Right lobe of liver (tissue), 4 donors: ENCODE data around the gene CORO2A.

Experiments
- POLR2A ChIP-seq: fragments of 450-650 bp; IDR thresholded peaks from one replicate; pipeline ENCODE4 v1.6.1; 2017; ENCODE audit warnings: antibody characterized with exemption, mild to moderate bottlenecking
- TF ChIP-seq, protein P1 (sequence below), 4 donors: fragments of 200-600 bp in 3 of 4; fragments of 450-650 bp in 1 of 4; IDR thresholded peaks; one replicate each; pipeline versions ENCODE4 v1.5.1 to v1.8.0; 2016 to 2022; ENCODE audit warnings: antibody characterized with exemption in 4 of 4, mild to moderate bottlenecking in 2 of 4
- donor health status: DM: no; HTN: no; CAD: no.
- donor health status: DM: no; HTN: no; CAD: no.
- donor health status: DM: no; HTN: yes; CAD: no.

DNA sequence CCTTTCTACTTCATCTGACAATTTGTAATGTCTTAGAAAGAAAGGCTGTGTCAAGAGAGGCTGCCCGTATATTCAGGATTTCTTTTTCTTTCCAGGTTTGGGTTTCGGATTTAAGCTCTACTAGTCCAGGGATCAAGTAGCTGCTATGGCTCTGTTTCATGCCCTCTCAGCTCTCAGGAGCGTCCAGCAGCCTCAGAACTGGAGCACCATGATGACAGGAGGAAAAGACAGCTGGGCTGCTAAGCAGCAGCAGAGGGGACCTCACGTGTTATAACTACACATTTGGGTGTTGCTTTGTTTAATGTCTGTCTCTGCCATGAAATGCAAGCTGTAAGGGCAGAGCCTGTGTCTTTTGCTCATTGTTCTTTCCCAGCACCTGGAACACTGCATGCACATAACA, 34.5 kb upstream of the CORO2A start:
- TF ChIP-seq, protein P1, sequence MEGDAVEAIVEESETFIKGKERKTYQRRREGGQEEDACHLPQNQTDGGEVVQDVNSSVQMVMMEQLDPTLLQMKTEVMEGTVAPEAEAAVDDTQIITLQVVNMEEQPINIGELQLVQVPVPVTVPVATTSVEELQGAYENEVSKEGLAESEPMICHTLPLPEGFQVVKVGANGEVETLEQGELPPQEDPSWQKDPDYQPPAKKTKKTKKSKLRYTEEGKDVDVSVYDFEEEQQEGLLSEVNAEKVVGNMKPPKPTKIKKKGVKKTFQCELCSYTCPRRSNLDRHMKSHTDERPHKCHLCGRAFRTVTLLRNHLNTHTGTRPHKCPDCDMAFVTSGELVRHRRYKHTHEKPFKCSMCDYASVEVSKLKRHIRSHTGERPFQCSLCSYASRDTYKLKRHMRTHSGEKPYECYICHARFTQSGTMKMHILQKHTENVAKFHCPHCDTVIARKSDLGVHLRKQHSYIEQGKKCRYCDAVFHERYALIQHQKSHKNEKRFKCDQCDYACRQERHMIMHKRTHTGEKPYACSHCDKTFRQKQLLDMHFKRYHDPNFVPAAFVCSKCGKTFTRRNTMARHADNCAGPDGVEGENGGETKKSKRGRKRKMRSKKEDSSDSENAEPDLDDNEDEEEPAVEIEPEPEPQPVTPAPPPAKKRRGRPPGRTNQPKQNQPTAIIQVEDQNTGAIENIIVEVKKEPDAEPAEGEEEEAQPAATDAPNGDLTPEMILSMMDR (IDR thresholded peaks at IDR 0.05) = no peak
- TF ChIP-seq POLR2A = no peak
